Fibroblast of lung (primary cell): ENCODE data around the gene TFRC.

Experiments
- EZH2 ChIP-seq: IDR thresholded peaks from 2 replicates; pipeline ENCODE4 v1.5.1; 2012; ENCODE audit warnings: low read length, control low read depth, mild to moderate bottlenecking; ENCODE audit errors: missing control alignments
- TF ChIP-seq, protein P1 (sequence below), 2 donors: IDR thresholded peaks in 1 of 2; conservative IDR thresholded peaks in 1 of 2; 1 replicate in 1 of 2; 2 replicates in 1 of 2; pipeline ENCODE4 v1.5.1; 2011 to 2012; ENCODE audit warnings: low read length in 2 of 2, control low read depth in 1 of 2, inconsistent platforms in 1 of 2, low read depth in 1 of 2, mild to moderate bottlenecking in 1 of 2

DNA sequence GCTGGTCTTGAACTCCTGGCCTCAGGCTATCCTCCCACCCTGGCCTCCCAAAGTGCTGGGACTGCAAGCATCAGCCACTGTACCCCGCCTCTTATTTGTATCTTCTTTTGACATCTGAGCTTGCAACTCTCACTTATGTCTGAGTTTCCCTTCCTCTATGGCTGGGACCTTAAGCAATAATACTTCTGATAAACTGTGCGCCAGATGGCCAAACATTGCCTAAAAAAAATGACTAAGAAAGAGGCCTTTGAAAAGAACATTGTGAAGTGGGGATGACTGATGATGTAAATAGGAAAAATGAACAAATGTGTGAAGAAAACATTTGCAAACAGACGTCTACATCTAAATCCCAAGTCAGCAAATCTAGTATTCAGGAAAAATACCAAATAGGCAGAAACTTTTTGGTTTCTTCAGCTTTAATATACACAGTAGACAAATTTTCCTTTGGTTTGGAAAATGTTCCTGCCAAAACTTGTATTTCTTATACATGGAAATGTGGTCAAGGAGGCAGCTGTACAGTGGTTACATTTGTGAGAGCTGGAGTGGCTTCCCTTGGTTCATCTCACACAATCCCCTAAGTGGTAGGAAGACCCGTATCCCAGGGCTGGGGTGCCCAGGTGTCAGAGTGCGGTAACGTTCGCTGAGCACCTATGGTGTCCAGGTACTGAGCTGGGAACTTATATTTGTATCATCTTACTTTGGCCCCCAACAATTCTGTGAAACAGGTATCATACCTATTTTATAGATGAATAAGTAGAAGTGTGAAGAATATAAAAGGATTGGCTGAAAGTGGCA, 11.6 kb upstream of the TFRC start:
- TF ChIP-seq, protein P1, sequence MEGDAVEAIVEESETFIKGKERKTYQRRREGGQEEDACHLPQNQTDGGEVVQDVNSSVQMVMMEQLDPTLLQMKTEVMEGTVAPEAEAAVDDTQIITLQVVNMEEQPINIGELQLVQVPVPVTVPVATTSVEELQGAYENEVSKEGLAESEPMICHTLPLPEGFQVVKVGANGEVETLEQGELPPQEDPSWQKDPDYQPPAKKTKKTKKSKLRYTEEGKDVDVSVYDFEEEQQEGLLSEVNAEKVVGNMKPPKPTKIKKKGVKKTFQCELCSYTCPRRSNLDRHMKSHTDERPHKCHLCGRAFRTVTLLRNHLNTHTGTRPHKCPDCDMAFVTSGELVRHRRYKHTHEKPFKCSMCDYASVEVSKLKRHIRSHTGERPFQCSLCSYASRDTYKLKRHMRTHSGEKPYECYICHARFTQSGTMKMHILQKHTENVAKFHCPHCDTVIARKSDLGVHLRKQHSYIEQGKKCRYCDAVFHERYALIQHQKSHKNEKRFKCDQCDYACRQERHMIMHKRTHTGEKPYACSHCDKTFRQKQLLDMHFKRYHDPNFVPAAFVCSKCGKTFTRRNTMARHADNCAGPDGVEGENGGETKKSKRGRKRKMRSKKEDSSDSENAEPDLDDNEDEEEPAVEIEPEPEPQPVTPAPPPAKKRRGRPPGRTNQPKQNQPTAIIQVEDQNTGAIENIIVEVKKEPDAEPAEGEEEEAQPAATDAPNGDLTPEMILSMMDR (conservative IDR thresholded peaks at IDR 0.05 in 1 of 2, IDR thresholded peaks at IDR 0.05 in 1 of 2; ENCODE audit: low read depth in 1 of 2, low read length in 2 of 2): no peak
- TF ChIP-seq EZH2: no peak
